Panc1 (cell line): ENCODE data around the gene PPM1L. TPM values are rescaled to one million over a fixed set of nuclear protein-coding genes. Genes with fewer than 3 reads are reported as not detected.
A peak's percentile ranks its signal among the peaks of the same experiment; 100 is the strongest.

Experiments used
- ATAC-seq: fragments of 200-7000 bp; cut with Tn5 transposase; 2 replicates; pipeline ENCODE4 v1.9.1; 2020; ENCODE audit warnings: mild to moderate bottlenecking, moderate library complexity
- BruUV-seq: library from RNA; stranded (reverse); fragments of 400-500 nt; replicated peaks from 2 replicates; lab custom pipeline; 2021; lab: Mats Ljungman, UMichigan
- CTCF ChIA-PET: fragments of 300-600 bp; sonication (Branson Sonifier 250); formaldehyde crosslinking; loops from one replicate; lab custom pipeline; 2022; ENCODE audit warnings: antibody characterized with exemption; lab: Charles Lee
- POLR2A ChIA-PET: fragments of 300-600 bp; sonication (Branson Sonifier 250); formaldehyde crosslinking; loops from one replicate; lab custom pipeline; 2022; ENCODE audit warnings: antibody characterized with exemption; lab: Charles Lee
- DNase-seq: peaks from one replicate; pipeline ENCODE4 v3.0.0-alpha.2; 2010; ENCODE audit warnings: low read depth, low spot score
- H3K27ac ChIP-seq: 2 replicates; pipeline ENCODE4 v1.5.1; 2011; ENCODE audit warnings: mild to moderate bottlenecking, low read length, inconsistent platforms
- H3K27me3 ChIP-seq: fragments of 200-500 bp; sonication (Bioruptor generic); 2 replicates; pipeline ENCODE4 v1.6.0; 2014; ENCODE audit warnings: low read length, inconsistent platforms; ENCODE audit not compliant: control insufficient read depth, insufficient read depth
- H3K36me3 ChIP-seq: fragments of 200-500 bp; sonication (Bioruptor generic); 2 replicates; pipeline ENCODE4 v1.5.1; 2014; ENCODE audit warnings: inconsistent platforms, mild to moderate bottlenecking, low read length, moderate library complexity; ENCODE audit not compliant: control insufficient read depth, insufficient read depth
- H3K4me1 ChIP-seq: 2 replicates; pipeline ENCODE4 v1.5.1; 2011; ENCODE audit warnings: inconsistent platforms, mild to moderate bottlenecking, low read length, moderate library complexity; ENCODE audit not compliant: control insufficient read depth, insufficient read depth
- H3K4me3 ChIP-seq, 2 experiments: 2 replicates each; pipeline ENCODE4 v1.5.1; 2011 to 2012; ENCODE audit warnings: low read depth in 2 of 2, low read length in 2 of 2, mild to moderate bottlenecking in 2 of 2, inconsistent platforms in 1 of 2, moderate library complexity in 1 of 2
- H3K9me3 ChIP-seq: fragments of 200-500 bp; sonication (Bioruptor generic); 2 replicates; pipeline ENCODE4 v1.5.1; 2014; ENCODE audit warnings: low read depth, mild to moderate bottlenecking, inconsistent platforms, low read length, moderate library complexity; ENCODE audit not compliant: control insufficient read depth, insufficient read depth
- POLR2AphosphoS5 ChIP-seq: IDR thresholded peaks from 2 replicates; pipeline ENCODE4 v1.6.1; 2012; ENCODE audit warnings: mild to moderate bottlenecking, low read depth, low read length, moderate library complexity
- SIN3A ChIP-seq: IDR thresholded peaks from 2 replicates; pipeline ENCODE4 v1.6.1; 2012; ENCODE audit warnings: low read depth, mild to moderate bottlenecking, low read length, moderate library complexity, borderline replicate concordance; ENCODE audit not compliant: insufficient read depth
- TCF7L2 ChIP-seq: IDR thresholded peaks from 2 replicates; pipeline ENCODE4 v1.6.1; 2011; ENCODE audit warnings: mild to moderate bottlenecking, low read depth, low read length, inconsistent platforms
- in situ Hi-C: cut with HindIII; loops from 2 replicates; pipeline ENCODE4 v1.10.0; 2016; ENCODE audit warnings: low sequenced_read_pairs, low pct_unique_long_range_greater_than_20kb
- intact Hi-C: fragments of 100-400 bp; cut with micrococcal nuclease; formaldehyde crosslinking; loops from one replicate; pipeline ENCODE4 v1.10.0; 2022; ENCODE audit not compliant: unreplicated experiment
- total RNA-seq: library from RNA; stranded (reverse); gene quantifications from one replicate; pipeline ENCODE4 v1.2.1, GENCODE V29; 2021; ENCODE audit not compliant: unreplicated experiment
- TF ChIP-seq, protein P1 (sequence below), 2 experiments: IDR thresholded peaks; 2 replicates each; pipeline ENCODE4 v1.6.1; 2011 to 2012; ENCODE audit warnings: low read depth in 2 of 2, control low read depth in 1 of 2, low read length in 1 of 2, mild to moderate bottlenecking in 1 of 2, moderate library complexity in 1 of 2; ENCODE audit not compliant: insufficient read depth in 1 of 2
- TF ChIP-seq, protein P2 (sequence below): fragments of 450-650 bp; IDR thresholded peaks from 2 replicates; pipeline ENCODE4 v1.5.1; 2017; ENCODE audit warnings: mild to moderate bottlenecking

PPM1L gene
- total RNA-seq, 1 experiment from 2014 or later = 23.8 TPM

DNA sequence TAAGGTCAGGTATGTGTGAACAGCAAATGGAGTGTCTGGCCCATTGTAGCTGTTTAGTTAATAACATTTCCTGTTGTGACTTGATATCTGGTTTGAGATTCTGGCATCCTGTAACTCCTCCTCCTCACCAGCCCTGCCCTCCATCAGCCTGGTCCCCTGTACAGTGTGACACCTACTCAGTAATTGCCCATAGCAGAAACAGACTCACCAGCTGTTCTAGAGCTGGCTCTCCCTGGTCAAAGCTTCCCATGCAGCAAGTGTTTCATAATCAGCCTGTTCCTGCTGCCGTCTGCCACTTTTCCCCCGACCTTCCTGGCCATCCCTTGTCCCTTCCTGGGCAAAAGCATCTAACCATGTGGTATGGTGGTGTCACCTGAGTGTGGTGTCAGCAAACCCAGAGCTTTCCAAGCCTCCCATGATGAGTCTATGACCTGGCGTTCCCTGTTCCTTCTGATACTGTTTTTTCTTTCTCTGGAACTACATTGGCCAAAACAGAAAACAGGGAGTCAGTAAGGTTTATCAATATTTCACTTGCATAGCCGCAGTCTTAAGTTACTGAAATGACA is 293.7 kb downstream of the PPM1L start:
- ChIA-PET POLR2A (no interaction called here), CTCF (interaction anchor here (0.5 kb wide), 1 partner anchor 12 kb away, joined by 13 read pairs; no protein-coding TSS in a partner anchor)
- TF ChIP-seq, protein P1, sequence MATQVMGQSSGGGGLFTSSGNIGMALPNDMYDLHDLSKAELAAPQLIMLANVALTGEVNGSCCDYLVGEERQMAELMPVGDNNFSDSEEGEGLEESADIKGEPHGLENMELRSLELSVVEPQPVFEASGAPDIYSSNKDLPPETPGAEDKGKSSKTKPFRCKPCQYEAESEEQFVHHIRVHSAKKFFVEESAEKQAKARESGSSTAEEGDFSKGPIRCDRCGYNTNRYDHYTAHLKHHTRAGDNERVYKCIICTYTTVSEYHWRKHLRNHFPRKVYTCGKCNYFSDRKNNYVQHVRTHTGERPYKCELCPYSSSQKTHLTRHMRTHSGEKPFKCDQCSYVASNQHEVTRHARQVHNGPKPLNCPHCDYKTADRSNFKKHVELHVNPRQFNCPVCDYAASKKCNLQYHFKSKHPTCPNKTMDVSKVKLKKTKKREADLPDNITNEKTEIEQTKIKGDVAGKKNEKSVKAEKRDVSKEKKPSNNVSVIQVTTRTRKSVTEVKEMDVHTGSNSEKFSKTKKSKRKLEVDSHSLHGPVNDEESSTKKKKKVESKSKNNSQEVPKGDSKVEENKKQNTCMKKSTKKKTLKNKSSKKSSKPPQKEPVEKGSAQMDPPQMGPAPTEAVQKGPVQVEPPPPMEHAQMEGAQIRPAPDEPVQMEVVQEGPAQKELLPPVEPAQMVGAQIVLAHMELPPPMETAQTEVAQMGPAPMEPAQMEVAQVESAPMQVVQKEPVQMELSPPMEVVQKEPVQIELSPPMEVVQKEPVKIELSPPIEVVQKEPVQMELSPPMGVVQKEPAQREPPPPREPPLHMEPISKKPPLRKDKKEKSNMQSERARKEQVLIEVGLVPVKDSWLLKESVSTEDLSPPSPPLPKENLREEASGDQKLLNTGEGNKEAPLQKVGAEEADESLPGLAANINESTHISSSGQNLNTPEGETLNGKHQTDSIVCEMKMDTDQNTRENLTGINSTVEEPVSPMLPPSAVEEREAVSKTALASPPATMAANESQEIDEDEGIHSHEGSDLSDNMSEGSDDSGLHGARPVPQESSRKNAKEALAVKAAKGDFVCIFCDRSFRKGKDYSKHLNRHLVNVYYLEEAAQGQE (IDR thresholded peaks at IDR 0.05; ENCODE audit: insufficient read depth in 1 of 2, low read depth in 2 of 2, low read length in 1 of 2) = no peak
- no peak for TF ChIP-seq TCF7L2
- TF ChIP-seq, protein P2, sequence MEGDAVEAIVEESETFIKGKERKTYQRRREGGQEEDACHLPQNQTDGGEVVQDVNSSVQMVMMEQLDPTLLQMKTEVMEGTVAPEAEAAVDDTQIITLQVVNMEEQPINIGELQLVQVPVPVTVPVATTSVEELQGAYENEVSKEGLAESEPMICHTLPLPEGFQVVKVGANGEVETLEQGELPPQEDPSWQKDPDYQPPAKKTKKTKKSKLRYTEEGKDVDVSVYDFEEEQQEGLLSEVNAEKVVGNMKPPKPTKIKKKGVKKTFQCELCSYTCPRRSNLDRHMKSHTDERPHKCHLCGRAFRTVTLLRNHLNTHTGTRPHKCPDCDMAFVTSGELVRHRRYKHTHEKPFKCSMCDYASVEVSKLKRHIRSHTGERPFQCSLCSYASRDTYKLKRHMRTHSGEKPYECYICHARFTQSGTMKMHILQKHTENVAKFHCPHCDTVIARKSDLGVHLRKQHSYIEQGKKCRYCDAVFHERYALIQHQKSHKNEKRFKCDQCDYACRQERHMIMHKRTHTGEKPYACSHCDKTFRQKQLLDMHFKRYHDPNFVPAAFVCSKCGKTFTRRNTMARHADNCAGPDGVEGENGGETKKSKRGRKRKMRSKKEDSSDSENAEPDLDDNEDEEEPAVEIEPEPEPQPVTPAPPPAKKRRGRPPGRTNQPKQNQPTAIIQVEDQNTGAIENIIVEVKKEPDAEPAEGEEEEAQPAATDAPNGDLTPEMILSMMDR = no peak
- no peak for TF ChIP-seq POLR2AphosphoS5
- TF ChIP-seq SIN3A = no peak
- intact Hi-C loops (no loop called here), in situ Hi-C loops (no loop called here)
- no peaks in the 10 kb centered on the region for H3K27me3 ChIP-seq
- no peaks in the 10 kb centered on the region for H3K36me3 ChIP-seq
- no peaks in the 10 kb centered on the region for H3K9me3 ChIP-seq
- ATAC-seq = 0 out of 2 replicates have a peak, but pooled peaks have one; percentile 66
- no peak overlapping the region for H3K4me3 ChIP-seq
- no peak overlapping the region for H3K27ac ChIP-seq
- H3K4me1 ChIP-seq = no peaks in the 10 kb centered on the region
- no TSS peak for BruUV-seq
- DNase-seq = no peak

DNA sequence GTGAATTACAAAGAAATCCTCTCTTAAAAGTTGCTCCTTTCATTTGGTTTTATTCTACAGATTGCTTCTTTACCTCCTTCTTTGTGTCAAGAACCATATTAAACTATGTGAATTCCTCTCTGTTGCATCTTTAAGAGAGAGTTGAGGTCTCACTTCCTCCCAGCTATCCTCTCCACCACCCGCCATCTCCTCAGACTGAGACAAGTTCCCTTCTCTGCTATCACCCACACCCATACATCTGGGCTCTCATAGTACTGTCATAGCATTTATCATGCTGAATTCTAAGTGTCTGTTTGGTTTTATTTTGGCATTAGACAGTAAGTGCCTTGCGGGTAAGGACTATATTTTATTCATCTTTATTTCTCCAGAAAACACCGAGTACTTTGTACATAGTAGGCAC is 294.9 kb downstream of the PPM1L start:
- H3K4me3 ChIP-seq = no peak overlapping the region
- H3K36me3 ChIP-seq = no peaks in the 10 kb centered on the region
- no peak for DNase-seq
- H3K9me3 ChIP-seq = no peaks in the 10 kb centered on the region
- no peaks in the 10 kb centered on the region for H3K27me3 ChIP-seq
- H3K27ac ChIP-seq = no peak overlapping the region
- ChIA-PET POLR2A (no interaction called here), CTCF (no interaction called here)
- no peaks in the 10 kb centered on the region for H3K4me1 ChIP-seq
- intact Hi-C loops = no loop called here
- no TSS peak for BruUV-seq
- in situ Hi-C loops = no loop called here
- no peak for ATAC-seq
- TF ChIP-seq, protein P2 = no peak
